GM12878 (cell line): ENCODE results near the gene NINJ1. TPM values are rescaled to one million over a fixed set of nuclear protein-coding genes. Genes with fewer than 3 reads are reported as not detected.

ENCODE experiments used
- ATAC-seq: fragments of 200-7000 bp; cut with Tn5 transposase; 3 replicates; pipeline ENCODE4 v1.9.1; 2020; ENCODE audit warnings: mild to moderate bottlenecking, moderate library complexity
- BruUV-seq: library from RNA; stranded (reverse); fragments of 400-500 nt; replicated peaks from 2 replicates; lab custom pipeline; 2021; lab: Mats Ljungman, UMichigan
- CTCF ChIA-PET: fragments of 300-600 bp; sonication (Branson Sonifier 250); formaldehyde crosslinking; extraction: SDS; loops from one replicate; lab custom pipeline; 2021; ENCODE audit warnings: inconsistent platforms; lab: Yijun Ruan, JAX
- POLR2A ChIA-PET: fragments of 350-600 bp; formaldehyde crosslinking; extraction: SDS; loops from one replicate; lab custom pipeline; 2021; ENCODE audit warnings: inconsistent platforms; lab: Charles Lee
- RAD21 ChIA-PET: fragments of 300-600 bp; sonication (Branson Sonifier 250); formaldehyde crosslinking; loops from one replicate; lab custom pipeline; 2023; ENCODE audit warnings: antibody characterized with exemption; ENCODE audit not compliant: unreplicated experiment; lab: Charles Lee
- SMC1A ChIA-PET: fragments of 300-600 bp; sonication (Branson Sonifier 250); formaldehyde crosslinking; loops from one replicate; lab custom pipeline; 2023; ENCODE audit not compliant: unreplicated experiment, uncharacterized antibody; lab: Charles Lee
- DNase-seq: peaks from one replicate; pipeline ENCODE4 v3.0.0-alpha.2; 2011; ENCODE audit warnings: low read depth, low spot score
- FAIRE-seq: peaks from 3 replicates; lab custom pipeline; 2011; peaks lifted over from hg19 to GRCh38; lab: Jason Lieb, UNC
- H2AFZ ChIP-seq: 2 replicates; pipeline ENCODE4 v1.6.0; 2011; ENCODE audit warnings: low read depth, low read length, control low read depth; ENCODE audit not compliant: control insufficient read depth
- H3K27ac ChIP-seq: 2 replicates; pipeline ENCODE4 v1.5.1; 2011; ENCODE audit warnings: control low read depth; ENCODE audit not compliant: control insufficient read depth, insufficient read depth
- H3K27me3 ChIP-seq, 2 experiments: replicated peaks in 1 of 2; 2 replicates each; pipeline versions ENCODE4 v1.6.0 to v1.6.1; 2011; ENCODE audit warnings: low read length in 1 of 2; ENCODE audit not compliant: control insufficient read depth in 2 of 2, insufficient read depth in 2 of 2
- H3K36me3 ChIP-seq, 2 experiments: 2 replicates each; pipeline ENCODE4 v1.5.1; 2011; ENCODE audit warnings: low read length in 1 of 2; ENCODE audit not compliant: control insufficient read depth in 2 of 2, insufficient read depth in 2 of 2
- H3K4me1 ChIP-seq: 2 replicates; pipeline ENCODE4 v1.6.1; 2011; ENCODE audit warnings: mild to moderate bottlenecking, low read length, moderate library complexity, mixed read lengths; ENCODE audit not compliant: control insufficient read depth, insufficient read depth
- H3K4me2 ChIP-seq: 2 replicates; pipeline ENCODE4 v1.6.0; 2011; ENCODE audit warnings: control low read depth; ENCODE audit not compliant: control insufficient read depth, insufficient read depth
- H3K4me3 ChIP-seq: fragments of 200-600 bp; sonication (generic); 2 replicates; pipeline ENCODE4 v1.5.1; 2016
- H3K79me2 ChIP-seq: 2 replicates; pipeline ENCODE4 v1.6.0; 2011; ENCODE audit warnings: low read length; ENCODE audit not compliant: control insufficient read depth, insufficient read depth
- H3K9ac ChIP-seq: 2 replicates; pipeline ENCODE4 v1.8.0; 2011; ENCODE audit warnings: low read length, control low read depth, mixed read lengths; ENCODE audit not compliant: control insufficient read depth, insufficient read depth
- H3K9me3 ChIP-seq: replicated peaks from 3 replicates; pipeline ENCODE4 v1.5.1; 2011; ENCODE audit warnings: mild to moderate bottlenecking, low read length; ENCODE audit not compliant: control insufficient read depth, insufficient read depth
- H4K20me1 ChIP-seq: 2 replicates; pipeline ENCODE4 v1.6.0; 2011; ENCODE audit not compliant: control insufficient read depth, insufficient read depth
- ATF7 ChIP-seq: fragments of 450-650 bp; IDR thresholded peaks from 2 replicates; pipeline ENCODE4 v1.6.1; 2016; ENCODE audit warnings: low read depth, mild to moderate bottlenecking
- JUNB ChIP-seq: IDR thresholded peaks from 2 replicates; pipeline ENCODE4 v1.6.1; 2016; ENCODE audit warnings: antibody characterized with exemption, mild to moderate bottlenecking
- JUND ChIP-seq: IDR thresholded peaks from 2 replicates; pipeline ENCODE4 v1.6.1; 2012; ENCODE audit warnings: low read depth, mild to moderate bottlenecking, low read length, improper control_type of control experiment, moderate library complexity
- LARP7 ChIP-seq: fragments of 450-650 bp; IDR thresholded peaks from 2 replicates; pipeline ENCODE4 v1.6.1; 2017; ENCODE audit warnings: mild to moderate bottlenecking
- NFIC ChIP-seq: IDR thresholded peaks from 2 replicates; pipeline ENCODE4 v1.6.1; 2012; ENCODE audit warnings: low read depth, mild to moderate bottlenecking, inconsistent platforms, low read length, moderate library complexity
- SIN3A ChIP-seq: IDR thresholded peaks from 2 replicates; pipeline ENCODE4 v1.6.1; 2012; ENCODE audit warnings: low read depth, low read length, improper control_type of control experiment
- SUPT20H ChIP-seq: IDR thresholded peaks from 2 replicates; pipeline ENCODE4 v1.6.1; 2011; ENCODE audit warnings: low read depth, mild to moderate bottlenecking, low read length, moderate library complexity, borderline replicate concordance; ENCODE audit not compliant: control insufficient read depth
- SUZ12 ChIP-seq: fragments of 200-600 bp; sonication (generic); IDR thresholded peaks from one replicate; pipeline ENCODE4 v1.6.1; 2018; ENCODE audit warnings: antibody characterized with exemption, mild to moderate bottlenecking; ENCODE audit not compliant: unreplicated experiment
- ZNF274 ChIP-seq: IDR thresholded peaks from one replicate; pipeline ENCODE4 v1.8.0; 2011; ENCODE audit not compliant: insufficient read length, insufficient read depth
- WGBS: methylation state at CpG from one replicate; pipeline ENCODE4 v1.1.6; 2016; ENCODE audit warnings: low lambda C conversion rate; ENCODE audit not compliant: insufficient replicate concordance, insufficient coverage; ENCODE audit errors: missing lambda C conversion rate; 5-methylcytosine and 5-hydroxymethylcytosine counted together
- in situ Hi-C: fragments of 300-500 bp; cut with MboI; formaldehyde crosslinking; loops from 9 replicates; pipeline ENCODE4 v1.14.3; 2018; ENCODE audit warnings: mixed read lengths
- intact Hi-C: fragments of 100-400 bp; cut with micrococcal nuclease; formaldehyde crosslinking; loops from one replicate; pipeline ENCODE4 v1.14.2; 2022; ENCODE audit not compliant: unreplicated experiment
- polyA plus RNA-seq, 11 experiments: library from polyadenylated mRNA; depleted of rRNA in 4 of 11; unstranded in 6 of 11; stranded (reverse) in 5 of 11; fragments of >200 nt; fragmentation: Nextera tagmentation in 4 of 11; fragmentation: Illumina TruSeq in 1 of 11; extraction: Ambion mirVana in 4 of 11; extraction: Trizol in 1 of 11; gene quantifications; 1 replicate in 1 of 11; 2 replicates in 10 of 11; pipeline versions ENCODE4 v1.2.1 to v1.2.3, GENCODE V29; 2011 to 2016; ENCODE audit warnings: inconsistent platforms in 2 of 11, missing spikeins in 2 of 11, low read depth in 1 of 11
- total RNA-seq, 4 experiments: library from RNA; depleted of rRNA in 3 of 4; stranded (reverse); fragments of >200 nt in 3 of 4; fragmentation: Illumina TruSeq in 1 of 4; extraction: Trizol in 1 of 4; gene quantifications; 2 replicates each; pipeline versions ENCODE4 v1.2.1 to v1.2.3, GENCODE V29; 2013 to 2021
- TF ChIP-seq, protein P1 (sequence below): IDR thresholded peaks from 2 replicates; pipeline ENCODE4 v1.6.1; 2012; ENCODE audit warnings: low read depth, low read length, improper control_type of control experiment
- TF ChIP-seq, protein P2 (sequence below): fragments of 450-650 bp; IDR thresholded peaks from 2 replicates; pipeline ENCODE4 v1.6.1; 2017; ENCODE audit warnings: borderline replicate concordance
- TF ChIP-seq, protein P3 (sequence below): IDR thresholded peaks from 2 replicates; pipeline ENCODE4 v1.6.1; 2012; ENCODE audit warnings: improper control_type of control experiment, low read depth, low read length; ENCODE audit not compliant: insufficient replicate concordance

NINJ1 gene
- total and polyA plus RNA-seq, 10 of the 15 experiments (the other 5 are each of a cell fraction or from before 2014, with no cell fraction given), result 0.64 to 33.5 (median 17.1) TPM

DNA sequence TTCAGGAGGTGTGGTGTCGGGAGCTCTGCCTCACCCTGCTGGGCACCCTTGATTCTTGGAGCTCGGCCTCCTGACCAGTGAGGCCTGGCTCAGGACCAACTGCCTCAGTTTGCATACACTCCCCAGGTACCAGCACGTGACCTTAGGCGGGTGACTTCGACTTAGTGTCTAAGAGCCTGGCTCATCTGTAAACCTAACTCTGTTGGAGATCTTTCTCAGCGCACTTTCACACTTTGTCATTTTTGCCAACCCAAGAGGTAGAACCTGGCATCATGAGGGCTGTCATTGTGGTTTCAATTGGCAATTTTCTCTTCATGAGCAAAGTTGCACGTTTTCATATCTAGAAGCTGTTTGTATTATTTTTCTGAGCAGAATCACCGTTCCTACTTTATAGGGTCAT lies 36.5 kb upstream of the NINJ1 start (continued):
- no peak for TF ChIP-seq SIN3A
- no peak for TF ChIP-seq ZNF274
- TF ChIP-seq, protein P1, sequence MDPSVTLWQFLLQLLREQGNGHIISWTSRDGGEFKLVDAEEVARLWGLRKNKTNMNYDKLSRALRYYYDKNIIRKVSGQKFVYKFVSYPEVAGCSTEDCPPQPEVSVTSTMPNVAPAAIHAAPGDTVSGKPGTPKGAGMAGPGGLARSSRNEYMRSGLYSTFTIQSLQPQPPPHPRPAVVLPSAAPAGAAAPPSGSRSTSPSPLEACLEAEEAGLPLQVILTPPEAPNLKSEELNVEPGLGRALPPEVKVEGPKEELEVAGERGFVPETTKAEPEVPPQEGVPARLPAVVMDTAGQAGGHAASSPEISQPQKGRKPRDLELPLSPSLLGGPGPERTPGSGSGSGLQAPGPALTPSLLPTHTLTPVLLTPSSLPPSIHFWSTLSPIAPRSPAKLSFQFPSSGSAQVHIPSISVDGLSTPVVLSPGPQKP, result no peak

DNA sequence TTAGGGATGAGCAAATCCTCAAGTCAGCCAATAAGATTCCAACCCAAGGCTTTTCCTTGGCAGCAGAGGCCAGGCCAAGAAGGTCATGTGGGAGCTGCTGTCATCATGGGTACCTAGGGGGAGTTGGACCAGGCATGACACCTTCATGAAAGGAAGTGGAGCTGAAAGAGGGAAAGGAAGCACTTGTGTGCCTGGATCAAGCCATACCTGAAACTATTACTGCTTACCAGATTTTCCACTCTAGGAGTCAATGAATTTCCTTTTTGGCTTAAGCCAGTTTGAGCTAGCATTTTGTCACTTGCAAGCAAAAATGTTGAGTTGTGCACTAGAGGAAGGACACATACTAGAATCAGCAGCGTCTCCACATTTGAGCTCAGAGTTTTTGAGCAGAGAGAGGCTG lies 35.4 kb upstream of the NINJ1 start:
- POLR2A ChIA-PET, result no interaction called here
- Histone ChIP-seq H3K4me3 (no peak overlapping the region), H3K4me1 (no peaks in the 10 kb centered on the region), H3K4me2 (no peak overlapping the region), H3K9ac (no peak overlapping the region), H2AFZ (no peak overlapping the region), H3K27ac (no peak overlapping the region), H3K36me3 (no peaks in the 10 kb centered on the region), H4K20me1 (no peaks in the 10 kb centered on the region), H3K9me3 (no peaks in the 10 kb centered on the region), H3K79me2 (no peaks in the 10 kb centered on the region), H3K27me3 (peaks cover 2 to 6% of the 10 kb centered on the region in 2 experiments; a peak in 2 of 4 replicates)
- SMC1A ChIA-PET, result no interaction called here
- 50% methylated on average over 1 of the region's 1 CpG for WGBS
- ATAC-seq, result no peak
- RAD21 ChIA-PET, result no interaction called here
- DNase-seq, result no peak
- FAIRE-seq, result no peak
- BruUV-seq, result no TSS peak
- CTCF ChIA-PET, result no interaction called here
- in situ Hi-C loops, result loop anchor here (10.0 kb wide), 1 partner anchor 795 kb away; no protein-coding TSS in a partner anchor
- intact Hi-C loops, result no loop called here
- TF ChIP-seq SUZ12, result no peak
- TF ChIP-seq NFIC, result no peak
- TF ChIP-seq ATF7, result no peak
- TF ChIP-seq, protein P2, sequence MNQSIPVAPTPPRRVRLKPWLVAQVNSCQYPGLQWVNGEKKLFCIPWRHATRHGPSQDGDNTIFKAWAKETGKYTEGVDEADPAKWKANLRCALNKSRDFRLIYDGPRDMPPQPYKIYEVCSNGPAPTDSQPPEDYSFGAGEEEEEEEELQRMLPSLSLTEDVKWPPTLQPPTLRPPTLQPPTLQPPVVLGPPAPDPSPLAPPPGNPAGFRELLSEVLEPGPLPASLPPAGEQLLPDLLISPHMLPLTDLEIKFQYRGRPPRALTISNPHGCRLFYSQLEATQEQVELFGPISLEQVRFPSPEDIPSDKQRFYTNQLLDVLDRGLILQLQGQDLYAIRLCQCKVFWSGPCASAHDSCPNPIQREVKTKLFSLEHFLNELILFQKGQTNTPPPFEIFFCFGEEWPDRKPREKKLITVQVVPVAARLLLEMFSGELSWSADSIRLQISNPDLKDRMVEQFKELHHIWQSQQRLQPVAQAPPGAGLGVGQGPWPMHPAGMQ, result no peak
- TF ChIP-seq LARP7, result no peak
- no peak for TF ChIP-seq SUPT20H
- no peak for TF ChIP-seq JUNB
- no peak for TF ChIP-seq SIN3A
- no peak for TF ChIP-seq JUND
- TF ChIP-seq, protein P3, sequence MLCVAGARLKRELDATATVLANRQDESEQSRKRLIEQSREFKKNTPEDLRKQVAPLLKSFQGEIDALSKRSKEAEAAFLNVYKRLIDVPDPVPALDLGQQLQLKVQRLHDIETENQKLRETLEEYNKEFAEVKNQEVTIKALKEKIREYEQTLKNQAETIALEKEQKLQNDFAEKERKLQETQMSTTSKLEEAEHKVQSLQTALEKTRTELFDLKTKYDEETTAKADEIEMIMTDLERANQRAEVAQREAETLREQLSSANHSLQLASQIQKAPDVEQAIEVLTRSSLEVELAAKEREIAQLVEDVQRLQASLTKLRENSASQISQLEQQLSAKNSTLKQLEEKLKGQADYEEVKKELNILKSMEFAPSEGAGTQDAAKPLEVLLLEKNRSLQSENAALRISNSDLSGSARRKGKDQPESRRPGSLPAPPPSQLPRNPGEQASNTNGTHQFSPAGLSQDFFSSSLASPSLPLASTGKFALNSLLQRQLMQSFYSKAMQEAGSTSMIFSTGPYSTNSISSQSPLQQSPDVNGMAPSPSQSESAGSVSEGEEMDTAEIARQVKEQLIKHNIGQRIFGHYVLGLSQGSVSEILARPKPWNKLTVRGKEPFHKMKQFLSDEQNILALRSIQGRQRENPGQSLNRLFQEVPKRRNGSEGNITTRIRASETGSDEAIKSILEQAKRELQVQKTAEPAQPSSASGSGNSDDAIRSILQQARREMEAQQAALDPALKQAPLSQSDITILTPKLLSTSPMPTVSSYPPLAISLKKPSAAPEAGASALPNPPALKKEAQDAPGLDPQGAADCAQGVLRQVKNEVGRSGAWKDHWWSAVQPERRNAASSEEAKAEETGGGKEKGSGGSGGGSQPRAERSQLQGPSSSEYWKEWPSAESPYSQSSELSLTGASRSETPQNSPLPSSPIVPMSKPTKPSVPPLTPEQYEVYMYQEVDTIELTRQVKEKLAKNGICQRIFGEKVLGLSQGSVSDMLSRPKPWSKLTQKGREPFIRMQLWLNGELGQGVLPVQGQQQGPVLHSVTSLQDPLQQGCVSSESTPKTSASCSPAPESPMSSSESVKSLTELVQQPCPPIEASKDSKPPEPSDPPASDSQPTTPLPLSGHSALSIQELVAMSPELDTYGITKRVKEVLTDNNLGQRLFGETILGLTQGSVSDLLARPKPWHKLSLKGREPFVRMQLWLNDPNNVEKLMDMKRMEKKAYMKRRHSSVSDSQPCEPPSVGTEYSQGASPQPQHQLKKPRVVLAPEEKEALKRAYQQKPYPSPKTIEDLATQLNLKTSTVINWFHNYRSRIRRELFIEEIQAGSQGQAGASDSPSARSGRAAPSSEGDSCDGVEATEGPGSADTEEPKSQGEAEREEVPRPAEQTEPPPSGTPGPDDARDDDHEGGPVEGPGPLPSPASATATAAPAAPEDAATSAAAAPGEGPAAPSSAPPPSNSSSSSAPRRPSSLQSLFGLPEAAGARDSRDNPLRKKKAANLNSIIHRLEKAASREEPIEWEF, result no peak
